GM19467 (cell line): ENCODE results near the gene FILIP1L.

Source experiments
- ATAC-seq: cut with Tn5 transposase; IDR thresholded peaks from one replicate; pipeline ENCODE4 v1.9.1; 2021; ENCODE audit warnings: mild to moderate bottlenecking, moderate library complexity; ENCODE audit not compliant: unreplicated experiment

FILIP1L gene

GRCh38 chr3:99955773-99956562 is 158.3 kb downstream of the FILIP1L start:
- ATAC-seq, result no peak

GRCh38 chr3:99954914-99955644 is 159.2 kb downstream of the FILIP1L start:
- no peak for ATAC-seq

- no peak for ATAC-seq
Observed at GRCh38 chr3:99953596-99953995, 160.7 kb downstream of the FILIP1L start.

GRCh38 chr3:99952306-99952705 is 162.0 kb downstream of the FILIP1L start:
- no peak for ATAC-seq

GRCh38 chr3:99951701-99952100 is 162.6 kb downstream of the FILIP1L start:
- ATAC-seq, result no peak

GRCh38 chr3:99950921-99951320 is 163.4 kb downstream of the FILIP1L start:
- ATAC-seq, result no peak

GRCh38 chr3:99949956-99950670 is 164.2 kb downstream of the FILIP1L start:
- no peak for ATAC-seq

GRCh38 chr3:99948467-99949089 is 165.7 kb downstream of the FILIP1L start:
- ATAC-seq, result no peak

- no peak for ATAC-seq
Observed at GRCh38 chr3:99947356-99947755, 166.9 kb downstream of the FILIP1L start.

- no peak for ATAC-seq
Observed at GRCh38 chr3:99945328-99945995, 168.8 kb downstream of the FILIP1L start.

GRCh38 chr3:99943931-99944761 is 170.2 kb downstream of the FILIP1L start:
- no peak for ATAC-seq

- no peak for ATAC-seq
Observed at GRCh38 chr3:99941211-99941610, 173.1 kb downstream of the FILIP1L start.

- ATAC-seq, result no peak
Observed at GRCh38 chr3:99940350-99940749, 174.0 kb downstream of the FILIP1L start.

GRCh38 chr3:99939876-99940275 is 174.4 kb downstream of the FILIP1L start:
- ATAC-seq, result no peak

- ATAC-seq, result no peak
Observed at GRCh38 chr3:99938270-99938911, 175.9 kb downstream of the FILIP1L start.

- ATAC-seq, result no peak
Observed at GRCh38 chr3:99934975-99935797, 179.1 kb downstream of the FILIP1L start.

GRCh38 chr3:99933971-99934750 is 180.1 kb downstream of the FILIP1L start:
- no peak for ATAC-seq

GRCh38 chr3:99931059-99931458 is 183.2 kb downstream of the FILIP1L start:
- ATAC-seq, result no peak
